Measurements from ENCODE around the gene CERS3.

CERS3 gene

GRCh38 chr15:100524326-100524725 is 4.4 kb downstream of the CERS3 start:
- ATAC-seq (ENCODE audit: insufficient read depth, low read depth) (no peak), DNase-seq (no peak)
- no peak overlapping the region for H3K4me3 ChIP-seq (ENCODE audit: low read depth in 1 of 2, low read length in 2 of 2)
- H2AFZ ChIP-seq (ENCODE audit: low read depth, low read length) = no peak overlapping the region
- no peaks in the 10 kb centered on the region for H4K20me1 ChIP-seq (ENCODE audit: insufficient read depth, low read length)
- no peaks in the 10 kb centered on the region for H3K27me3 ChIP-seq (ENCODE audit: insufficient read depth, low read length, poor library complexity)
- no peak overlapping the region for H3K9ac ChIP-seq (ENCODE audit: low read depth, low read length)
- no peaks in the 10 kb centered on the region for H3K79me2 ChIP-seq (ENCODE audit: insufficient read depth, low read length)
- no peaks in the 10 kb centered on the region for H3K36me3 ChIP-seq (ENCODE audit: insufficient read depth, low read length)
- H3K4me2 ChIP-seq (ENCODE audit: insufficient read depth, low read length) = no peak overlapping the region
- no peaks in the 10 kb centered on the region for H3K9me3 ChIP-seq (ENCODE audit: insufficient read depth, low read length, severe bottlenecking)
- TF ChIP-seq EZH2 (IDR thresholded peaks at IDR 0.05; ENCODE audit: borderline replicate concordance, low read depth, low read length, severe bottlenecking) = no peak
- no peak for TF ChIP-seq CTCF (IDR thresholded peaks at IDR 0.05; ENCODE audit: borderline replicate concordance, extremely low read depth, low read length, poor library complexity, severe bottlenecking)
- peaks cover 13% of the 10 kb centered on the region for H3K4me1 ChIP-seq (ENCODE audit: insufficient read depth, low read length)
- H3K27ac ChIP-seq (ENCODE audit: low read length) = no peak overlapping the region

- H3K4me3 ChIP-seq (ENCODE audit: low read depth in 1 of 2, low read length in 2 of 2) = no peak overlapping the region
- H3K9me3 ChIP-seq (ENCODE audit: insufficient read depth, low read length, severe bottlenecking) = no peaks in the 10 kb centered on the region
- H3K27ac ChIP-seq (ENCODE audit: low read length) = no peak overlapping the region
- peaks cover 13% of the 10 kb centered on the region for H3K4me1 ChIP-seq (ENCODE audit: insufficient read depth, low read length)
- H4K20me1 ChIP-seq (ENCODE audit: insufficient read depth, low read length) = no peaks in the 10 kb centered on the region
- no peak overlapping the region for H3K4me2 ChIP-seq (ENCODE audit: insufficient read depth, low read length)
- H3K36me3 ChIP-seq (ENCODE audit: insufficient read depth, low read length) = no peaks in the 10 kb centered on the region
- TF ChIP-seq CTCF (IDR thresholded peaks at IDR 0.05; ENCODE audit: borderline replicate concordance, extremely low read depth, low read length, poor library complexity, severe bottlenecking) = no peak
- TF ChIP-seq EZH2 (IDR thresholded peaks at IDR 0.05; ENCODE audit: borderline replicate concordance, low read depth, low read length, severe bottlenecking) = no peak
- no peaks in the 10 kb centered on the region for H3K27me3 ChIP-seq (ENCODE audit: insufficient read depth, low read length, poor library complexity)
- no peak overlapping the region for H3K9ac ChIP-seq (ENCODE audit: low read depth, low read length)
- H3K79me2 ChIP-seq (ENCODE audit: insufficient read depth, low read length) = no peaks in the 10 kb centered on the region
- ATAC-seq (ENCODE audit: insufficient read depth, low read depth) (no peak), DNase-seq (no peak)
- no peak overlapping the region for H2AFZ ChIP-seq (ENCODE audit: low read depth, low read length)
These were observed 6.8 kb downstream of the CERS3 start for GRCh38 chr15:100521907-100522306.

GRCh38 chr15:100520132-100520921 is 8.4 kb downstream of the CERS3 start:
- H3K27ac ChIP-seq (ENCODE audit: low read length) = peak overlapping the region; percentile 42; the same call in 1 of the 2 replicates
- no peaks in the 10 kb centered on the region for H3K27me3 ChIP-seq (ENCODE audit: insufficient read depth, low read length, poor library complexity)
- H3K4me2 ChIP-seq (ENCODE audit: insufficient read depth, low read length) = peak overlapping the region; percentile 33
- no peaks in the 10 kb centered on the region for H3K79me2 ChIP-seq (ENCODE audit: insufficient read depth, low read length)
- peak overlapping the region; percentile 70 for H2AFZ ChIP-seq (ENCODE audit: low read depth, low read length)
- H4K20me1 ChIP-seq (ENCODE audit: insufficient read depth, low read length) = no peaks in the 10 kb centered on the region
- no peaks in the 10 kb centered on the region for H3K36me3 ChIP-seq (ENCODE audit: insufficient read depth, low read length)
- H3K4me3 ChIP-seq (ENCODE audit: low read depth in 1 of 2, low read length in 2 of 2) = no peak overlapping the region
- TF ChIP-seq EZH2 (IDR thresholded peaks at IDR 0.05; ENCODE audit: borderline replicate concordance, low read depth, low read length, severe bottlenecking) = no peak
- TF ChIP-seq CTCF (IDR thresholded peaks at IDR 0.05; ENCODE audit: borderline replicate concordance, extremely low read depth, low read length, poor library complexity, severe bottlenecking) = no peak
- peak; percentile 37 for DNase-seq
- no peaks in the 10 kb centered on the region for H3K9me3 ChIP-seq (ENCODE audit: insufficient read depth, low read length, severe bottlenecking)
- ATAC-seq (ENCODE audit: insufficient read depth, low read depth) = peak; percentile 92
- peaks cover 13% of the 10 kb centered on the region for H3K4me1 ChIP-seq (ENCODE audit: insufficient read depth, low read length)
- H3K9ac ChIP-seq (ENCODE audit: low read depth, low read length) = no peak overlapping the region

Measured in DND-41 (cell line).